ENCODE measurements around the gene RGS6.

- TF ChIP-seq, protein P1, sequence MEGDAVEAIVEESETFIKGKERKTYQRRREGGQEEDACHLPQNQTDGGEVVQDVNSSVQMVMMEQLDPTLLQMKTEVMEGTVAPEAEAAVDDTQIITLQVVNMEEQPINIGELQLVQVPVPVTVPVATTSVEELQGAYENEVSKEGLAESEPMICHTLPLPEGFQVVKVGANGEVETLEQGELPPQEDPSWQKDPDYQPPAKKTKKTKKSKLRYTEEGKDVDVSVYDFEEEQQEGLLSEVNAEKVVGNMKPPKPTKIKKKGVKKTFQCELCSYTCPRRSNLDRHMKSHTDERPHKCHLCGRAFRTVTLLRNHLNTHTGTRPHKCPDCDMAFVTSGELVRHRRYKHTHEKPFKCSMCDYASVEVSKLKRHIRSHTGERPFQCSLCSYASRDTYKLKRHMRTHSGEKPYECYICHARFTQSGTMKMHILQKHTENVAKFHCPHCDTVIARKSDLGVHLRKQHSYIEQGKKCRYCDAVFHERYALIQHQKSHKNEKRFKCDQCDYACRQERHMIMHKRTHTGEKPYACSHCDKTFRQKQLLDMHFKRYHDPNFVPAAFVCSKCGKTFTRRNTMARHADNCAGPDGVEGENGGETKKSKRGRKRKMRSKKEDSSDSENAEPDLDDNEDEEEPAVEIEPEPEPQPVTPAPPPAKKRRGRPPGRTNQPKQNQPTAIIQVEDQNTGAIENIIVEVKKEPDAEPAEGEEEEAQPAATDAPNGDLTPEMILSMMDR (IDR thresholded peaks at IDR 0.05): no peak
- no peak for TF ChIP-seq POLR2A (IDR thresholded peaks at IDR 0.05)
These were observed 245.0 kb downstream of the RGS6 start for GRCh38 chr14:72177251-72177650.
